ENCODE results near the gene MYO10. TPM values are rescaled to one million over a fixed set of nuclear protein-coding genes. Genes with fewer than 3 reads are reported as not detected.

Gene MYO10
- total RNA-seq, 2 donors from 2014 or later, result 40.0 to 89.2 TPM

DNA sequence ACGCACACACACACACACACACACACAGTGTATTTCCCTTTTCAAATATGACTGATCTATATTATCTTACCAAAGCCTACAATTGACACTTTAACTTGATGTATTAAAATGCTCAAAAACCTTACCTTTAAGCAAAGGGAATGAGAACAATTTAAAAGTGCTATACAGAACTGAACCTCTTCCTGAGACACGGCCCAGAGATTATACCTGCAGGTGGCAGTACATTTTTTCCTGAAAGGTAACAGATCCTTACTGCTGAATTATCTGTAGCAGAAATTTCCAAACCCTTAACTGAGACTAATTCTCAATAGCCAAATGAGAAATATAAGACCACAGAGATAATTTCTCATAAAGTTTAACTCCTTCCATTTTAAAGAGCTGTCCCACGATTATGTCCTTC, 91.1 kb downstream of the MYO10 start:
- Histone ChIP-seq H3K27me3 (ENCODE audit: control insufficient read depth, insufficient read depth, low read length, poor library complexity, severe bottlenecking) (no peaks in the 10 kb centered on the region), H3K9me3 (ENCODE audit: control insufficient read depth, low read length) (no peaks in the 10 kb centered on the region), H3K36me3 (ENCODE audit: control insufficient read depth, insufficient read depth, low read length) (peaks cover 65% of the 10 kb centered on the region), H3K4me1 (ENCODE audit: control insufficient read depth, insufficient read depth, low read length) (no peaks in the 10 kb centered on the region), H3K9ac (ENCODE audit: extremely low read depth, low read length, poor library complexity, severe bottlenecking) (no peak overlapping the region), H3K27ac (ENCODE audit: low read depth, low read length) (no peak overlapping the region), H3K4me3 (ENCODE audit: low read length) (no peak overlapping the region)
- DNase-seq, result no peak
- H3K36me3 Mint-ChIP-seq (ENCODE audit: low read depth), result peaks cover 17% of the 10 kb centered on the region
- TF ChIP-seq, protein P1, sequence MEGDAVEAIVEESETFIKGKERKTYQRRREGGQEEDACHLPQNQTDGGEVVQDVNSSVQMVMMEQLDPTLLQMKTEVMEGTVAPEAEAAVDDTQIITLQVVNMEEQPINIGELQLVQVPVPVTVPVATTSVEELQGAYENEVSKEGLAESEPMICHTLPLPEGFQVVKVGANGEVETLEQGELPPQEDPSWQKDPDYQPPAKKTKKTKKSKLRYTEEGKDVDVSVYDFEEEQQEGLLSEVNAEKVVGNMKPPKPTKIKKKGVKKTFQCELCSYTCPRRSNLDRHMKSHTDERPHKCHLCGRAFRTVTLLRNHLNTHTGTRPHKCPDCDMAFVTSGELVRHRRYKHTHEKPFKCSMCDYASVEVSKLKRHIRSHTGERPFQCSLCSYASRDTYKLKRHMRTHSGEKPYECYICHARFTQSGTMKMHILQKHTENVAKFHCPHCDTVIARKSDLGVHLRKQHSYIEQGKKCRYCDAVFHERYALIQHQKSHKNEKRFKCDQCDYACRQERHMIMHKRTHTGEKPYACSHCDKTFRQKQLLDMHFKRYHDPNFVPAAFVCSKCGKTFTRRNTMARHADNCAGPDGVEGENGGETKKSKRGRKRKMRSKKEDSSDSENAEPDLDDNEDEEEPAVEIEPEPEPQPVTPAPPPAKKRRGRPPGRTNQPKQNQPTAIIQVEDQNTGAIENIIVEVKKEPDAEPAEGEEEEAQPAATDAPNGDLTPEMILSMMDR (conservative IDR thresholded peaks at IDR 0.05), result peak; percentile 55
- 85 to 87% methylated on average over 2 to 3 of the region's 3 CpGs for WGBS, 2 experiments (ENCODE audit: insufficient coverage in 1 of 2, insufficient read length in 1 of 2)
- H3K27ac Mint-ChIP-seq, result no peak overlapping the region
- no peak overlapping the region for H3K4me3 Mint-ChIP-seq
- H3K9me3 Mint-ChIP-seq, result no peaks in the 10 kb centered on the region
- H3K27me3 Mint-ChIP-seq (ENCODE audit: insufficient read depth), result no peaks in the 10 kb centered on the region
- peaks cover 5% of the 10 kb centered on the region for H3K4me1 Mint-ChIP-seq

DNA sequence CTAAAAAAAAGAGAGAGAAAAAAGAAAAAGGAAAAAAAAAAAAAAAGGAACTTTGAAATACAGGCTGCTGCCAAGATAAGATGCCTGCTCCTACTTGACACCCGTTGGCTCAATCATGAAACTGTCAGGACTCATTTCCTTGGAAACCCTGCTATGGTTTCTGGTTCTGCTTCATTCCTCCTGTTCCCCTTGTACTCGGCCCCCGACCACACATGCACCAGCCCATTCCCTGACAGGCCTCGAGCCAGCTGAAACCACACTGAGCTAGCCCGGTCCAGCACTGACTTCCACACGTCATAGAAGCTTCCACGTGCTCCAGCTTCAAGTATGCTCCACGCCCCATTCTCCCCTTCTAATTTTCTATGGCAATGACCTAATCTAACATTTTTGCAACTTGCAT, 93.2 kb downstream of the MYO10 start:
- Mint-ChIP-seq H3K9me3 (no peaks in the 10 kb centered on the region), H3K27ac (no peak overlapping the region), H3K36me3 (ENCODE audit: low read depth) (peaks cover 17% of the 10 kb centered on the region), H3K4me3 (no peak overlapping the region), H3K4me1 (peaks cover 18% of the 10 kb centered on the region), H3K27me3 (ENCODE audit: insufficient read depth) (no peaks in the 10 kb centered on the region)
- no peak overlapping the region for H3K4me3 ChIP-seq (ENCODE audit: low read length)
- no peaks in the 10 kb centered on the region for H3K9me3 ChIP-seq (ENCODE audit: control insufficient read depth, low read length)
- no peaks in the 10 kb centered on the region for H3K4me1 ChIP-seq (ENCODE audit: control insufficient read depth, insufficient read depth, low read length)
- H3K36me3 ChIP-seq (ENCODE audit: control insufficient read depth, insufficient read depth, low read length), result peaks cover 52% of the 10 kb centered on the region
- 86 to 93% methylated on average over 7 to 8 of the region's 8 CpGs for WGBS, 2 experiments (ENCODE audit: insufficient coverage in 1 of 2, insufficient read length in 1 of 2)
- no peak overlapping the region for H3K9ac ChIP-seq (ENCODE audit: extremely low read depth, low read length, poor library complexity, severe bottlenecking)
- TF ChIP-seq, protein P1 (conservative IDR thresholded peaks at IDR 0.05), result no peak
- no peak overlapping the region for H3K27ac ChIP-seq (ENCODE audit: low read depth, low read length)
- no peaks in the 10 kb centered on the region for H3K27me3 ChIP-seq (ENCODE audit: control insufficient read depth, insufficient read depth, low read length, poor library complexity, severe bottlenecking)
- DNase-seq, result no peak

DNA sequence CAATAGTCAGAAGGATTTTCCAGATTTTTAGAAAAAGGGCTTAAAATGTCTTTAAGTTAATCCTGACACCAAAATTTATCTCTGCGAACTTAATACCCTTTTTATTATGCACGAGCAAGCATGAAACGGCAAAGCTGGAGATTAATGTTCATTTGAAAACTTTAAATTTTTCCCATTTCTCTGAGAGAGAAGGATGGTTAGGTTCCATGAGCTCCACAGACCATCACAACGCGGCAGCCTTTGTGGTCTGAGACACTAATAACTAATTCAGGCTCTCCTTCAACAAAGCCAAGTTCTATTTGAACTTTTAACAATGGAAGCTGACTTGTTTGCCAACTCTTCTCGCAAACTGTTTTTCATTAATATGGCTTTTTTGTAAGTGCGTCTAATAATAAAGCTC, 94.7 kb downstream of the MYO10 start:
- Mint-ChIP-seq H3K9me3 (no peaks in the 10 kb centered on the region), H3K4me3 (no peak overlapping the region)

More for the DNA sequence above, 94.7 kb downstream of the MYO10 start:
- H3K27ac Mint-ChIP-seq, result peak overlapping the region; percentile 24
- no peaks in the 10 kb centered on the region for H3K9me3 ChIP-seq (ENCODE audit: control insufficient read depth, low read length)
- peaks cover 22% of the 10 kb centered on the region for H3K4me1 Mint-ChIP-seq
- H3K9ac ChIP-seq (ENCODE audit: extremely low read depth, low read length, poor library complexity, severe bottlenecking), result no peak overlapping the region
- WGBS, 2 experiments (ENCODE audit: insufficient coverage in 1 of 2, insufficient read length in 1 of 2), result 92 to 95% methylated on average over 3 to 7 of the region's 7 CpGs
- H3K4me3 ChIP-seq (ENCODE audit: low read length), result no peak overlapping the region
- no peak for DNase-seq
- no peaks in the 10 kb centered on the region for H3K4me1 ChIP-seq (ENCODE audit: control insufficient read depth, insufficient read depth, low read length)
- H3K27me3 ChIP-seq (ENCODE audit: control insufficient read depth, insufficient read depth, low read length, poor library complexity, severe bottlenecking), result no peaks in the 10 kb centered on the region
- no peaks in the 10 kb centered on the region for H3K27me3 Mint-ChIP-seq (ENCODE audit: insufficient read depth)
- peak overlapping the region; percentile 60 for H3K27ac ChIP-seq (ENCODE audit: low read depth, low read length)
- H3K36me3 ChIP-seq (ENCODE audit: control insufficient read depth, insufficient read depth, low read length), result peaks cover 50% of the 10 kb centered on the region
- TF ChIP-seq, protein P1 (conservative IDR thresholded peaks at IDR 0.05), result no peak
- peaks cover 21% of the 10 kb centered on the region for H3K36me3 Mint-ChIP-seq (ENCODE audit: low read depth)

All from endodermal cell (in vitro differentiated cells).